HG02798 (cell line): Measurements from ENCODE around the gene RP9.

Experiments
- ATAC-seq: cut with Tn5 transposase; IDR thresholded peaks from one replicate; pipeline ENCODE4 v1.9.1; 2021; ENCODE audit warnings: mild to moderate bottlenecking; ENCODE audit not compliant: unreplicated experiment, poor library complexity

The RP9 gene, protein sequence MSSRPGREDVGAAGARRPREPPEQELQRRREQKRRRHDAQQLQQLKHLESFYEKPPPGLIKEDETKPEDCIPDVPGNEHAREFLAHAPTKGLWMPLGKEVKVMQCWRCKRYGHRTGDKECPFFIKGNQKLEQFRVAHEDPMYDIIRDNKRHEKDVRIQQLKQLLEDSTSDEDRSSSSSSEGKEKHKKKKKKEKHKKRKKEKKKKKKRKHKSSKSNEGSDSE

GRCh38 chr7:33109005-33109757 lies at the start of gene RP9:
Gene RP9, minus strand, starts transcription at chr7:33109404. Its CDS starts 32 bp downstream, at chr7:33109372.
- peak; percentile 88 for ATAC-seq

GRCh38 chr7:33157781-33158180 lies 48.6 kb upstream of the RP9 start:
- ATAC-seq = no peak

- ATAC-seq = no peak
Measured at GRCh38 chr7:33157311-33157710, 48.1 kb upstream of the RP9 start.

- ATAC-seq = no peak
Measured at GRCh38 chr7:33156441-33156840, 47.2 kb upstream of the RP9 start.

- ATAC-seq = no peak
Measured at GRCh38 chr7:33155811-33156210, 46.6 kb upstream of the RP9 start.

DNA sequence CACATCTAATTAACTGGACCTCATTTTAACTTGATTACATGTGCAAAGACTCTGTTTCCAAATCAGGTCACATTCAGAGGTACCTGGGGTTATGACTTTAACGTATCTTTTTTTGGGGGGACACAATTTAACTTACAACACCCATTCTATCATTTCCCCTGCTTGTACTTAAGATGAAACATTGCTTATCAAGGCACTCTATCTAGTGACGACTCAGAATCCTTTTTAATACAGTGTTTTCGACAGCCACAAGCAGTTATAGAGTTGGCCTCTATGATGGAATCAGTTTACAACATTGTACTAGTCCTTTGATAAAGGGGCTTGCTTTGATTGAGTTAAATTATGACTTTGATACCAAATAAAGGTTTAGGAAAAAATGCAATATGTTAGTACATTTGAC lies 42.9 kb upstream of the RP9 start:
- no peak for ATAC-seq

GRCh38 chr7:33145156-33145555 lies 36.0 kb upstream of the RP9 start:
- no peak for ATAC-seq

DNA sequence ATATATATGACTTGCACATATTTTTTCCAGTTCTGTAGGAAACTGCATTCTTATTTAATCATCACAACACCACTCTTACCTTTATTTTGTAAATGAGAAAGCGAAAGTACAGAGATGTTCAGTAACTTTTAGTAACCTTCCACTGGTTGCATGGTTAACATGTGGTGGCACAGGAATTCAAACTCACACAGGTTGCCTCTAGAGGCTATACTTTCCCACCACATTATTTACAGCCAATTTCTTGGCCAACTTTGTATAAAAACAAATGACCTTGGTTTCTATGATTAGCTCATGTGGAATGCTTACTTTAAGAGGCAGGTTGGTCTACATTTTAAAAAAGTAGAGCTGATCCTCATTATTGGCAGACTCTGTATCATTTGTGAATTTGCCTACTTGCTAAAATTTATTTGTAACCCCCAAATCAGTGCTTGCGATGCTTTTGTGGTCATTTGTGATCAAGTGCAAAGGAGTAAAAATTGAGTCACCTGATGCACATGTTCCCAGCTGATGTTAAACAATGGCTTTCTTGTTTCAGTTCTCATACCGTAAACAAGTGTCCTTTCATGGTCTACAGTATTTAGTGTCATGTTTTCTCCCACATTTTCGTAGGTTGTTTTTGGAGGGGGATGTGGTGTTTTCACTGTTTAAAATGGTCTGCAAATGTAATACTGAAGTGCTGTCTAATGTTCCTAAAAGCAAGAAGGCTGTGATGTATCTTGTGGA lies 35.0 kb upstream of the RP9 start:
- peak; percentile 79 for ATAC-seq

DNA sequence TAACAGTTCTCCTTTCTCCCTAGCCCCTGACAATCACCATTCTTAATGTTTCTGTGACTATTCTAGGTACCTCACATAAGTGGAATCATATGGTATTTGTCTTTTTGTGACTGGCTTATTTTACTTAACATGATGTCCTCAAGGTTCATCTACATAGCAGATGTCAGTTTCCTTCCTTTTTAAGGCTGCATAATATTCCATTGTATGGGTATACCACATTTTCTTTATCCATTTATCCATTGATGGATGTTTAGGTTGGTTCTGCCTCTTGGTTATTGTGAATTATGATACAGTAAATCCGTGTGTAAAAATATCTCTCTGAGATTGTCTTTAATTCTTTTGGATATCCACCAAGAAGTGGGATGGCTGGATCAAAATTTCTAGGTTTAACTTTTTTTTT lies 33.4 kb upstream of the RP9 start:
- ATAC-seq = no peak

DNA sequence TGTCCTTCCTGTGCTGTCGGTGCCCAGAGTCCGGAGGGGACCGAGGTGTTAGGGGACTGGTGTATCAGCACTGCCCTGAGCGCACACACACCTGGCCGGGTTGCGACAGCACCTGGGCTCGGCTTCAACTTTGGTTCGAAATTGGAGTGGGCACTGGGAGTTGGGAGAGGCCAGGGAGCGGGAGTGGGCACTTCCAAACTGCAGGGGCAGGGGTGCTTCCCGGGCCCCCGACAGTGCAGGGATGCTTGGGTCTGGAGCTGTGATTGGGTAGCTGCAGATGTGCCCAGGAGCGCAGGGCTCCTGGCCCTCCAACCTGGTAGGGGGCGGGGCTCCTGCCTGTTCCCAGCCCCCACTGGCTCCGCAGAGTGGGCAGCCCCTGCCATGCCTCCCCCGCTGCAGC lies 27.9 kb upstream of the RP9 start:
- ATAC-seq = no peak

DNA sequence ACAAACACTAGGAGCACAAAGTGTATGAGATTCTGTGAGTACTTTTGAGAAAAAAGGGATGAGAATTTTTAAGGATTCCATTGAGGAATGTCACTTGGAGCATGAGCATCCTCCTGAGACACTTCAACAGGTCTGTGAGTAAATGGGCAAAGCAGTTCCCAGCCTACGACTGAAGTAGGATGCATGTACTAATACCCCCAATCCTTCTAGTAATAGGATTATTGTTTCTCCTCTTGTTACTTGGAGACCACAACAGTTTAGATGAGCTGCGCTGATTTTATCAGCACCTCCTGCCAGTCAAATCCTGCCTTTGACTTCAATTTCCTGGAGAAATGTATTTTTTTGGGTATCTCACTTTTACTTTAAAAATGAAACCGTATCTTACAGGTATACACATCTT lies 21.0 kb upstream of the RP9 start:
- no peak for ATAC-seq

- no peak for ATAC-seq
Measured at GRCh38 chr7:33129806-33130153, 20.6 kb upstream of the RP9 start.

GRCh38 chr7:33128990-33129805 lies 20.0 kb upstream of the RP9 start, which contains the start of gene BBS9:
Gene BBS9, plus strand, starts transcription at chr7:33129564. Its CDS starts 16,689 bp downstream, at chr7:33146253.
- peak; percentile 99 for ATAC-seq

- ATAC-seq = no peak
Measured at GRCh38 chr7:33128631-33128989, 19.4 kb upstream of the RP9 start.

GRCh38 chr7:33127085-33127484 lies 17.9 kb upstream of the RP9 start:
- no peak for ATAC-seq

GRCh38 chr7:33118383-33118782 lies 9.2 kb upstream of the RP9 start:
- ATAC-seq = no peak

- ATAC-seq = no peak
Measured at GRCh38 chr7:33114976-33115375, 5.8 kb upstream of the RP9 start.

- ATAC-seq = no peak
Measured at GRCh38 chr7:33111614-33112013, 2.4 kb upstream of the RP9 start.

DNA sequence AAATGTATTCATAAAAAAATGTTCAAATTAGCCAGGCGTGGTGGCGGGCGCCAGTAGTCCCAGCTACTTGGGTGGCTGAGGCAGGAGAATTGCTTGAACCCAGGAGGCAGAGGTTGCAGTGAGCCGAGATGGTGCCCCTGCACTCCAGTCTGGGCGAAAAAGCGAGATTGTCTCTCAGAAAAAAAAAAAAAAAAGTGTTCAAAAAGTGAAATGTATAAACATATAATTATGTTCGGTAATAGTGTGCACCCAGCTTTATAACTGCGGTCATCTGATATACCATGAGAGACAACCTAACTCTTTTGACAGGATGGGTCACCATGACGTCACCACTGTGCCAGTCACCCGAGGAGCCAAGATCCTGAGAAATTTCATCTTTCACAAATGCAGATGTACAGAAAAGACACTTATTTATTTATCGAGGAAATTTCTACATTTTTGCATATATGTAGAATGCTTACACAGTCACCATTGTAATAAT lies 594 bp upstream of the RP9 start:
- no peak for ATAC-seq

GRCh38 chr7:33108554-33109004 lies 625 bp downstream of the RP9 start:
- ATAC-seq = no peak
